ENCODE results near the gene SERF2. TPM values are rescaled to one million over a fixed set of nuclear protein-coding genes. Genes with fewer than 3 reads are reported as not detected.

SERF2 gene
- total RNA-seq, 1 donor from 2014 or later: 564 TPM

DNA sequence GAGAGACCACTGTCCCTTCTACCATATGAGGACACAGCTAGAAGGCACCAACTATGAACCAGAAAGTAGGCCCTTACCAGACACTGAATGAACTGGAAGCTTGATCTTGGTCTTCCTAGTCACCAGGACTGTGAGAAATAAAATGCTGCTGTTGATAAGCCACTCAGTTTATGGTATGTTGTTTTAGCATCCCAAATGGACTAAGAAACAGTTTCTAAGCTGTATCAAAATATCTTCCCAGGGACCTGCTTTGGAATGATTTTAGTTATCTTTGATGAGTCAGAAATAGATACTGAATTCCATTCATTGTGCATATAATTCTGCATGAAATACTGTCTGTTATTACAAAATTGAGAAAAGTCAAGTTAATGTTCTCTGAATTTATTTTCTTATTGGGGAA lies 53.3 kb downstream of the SERF2 start:
- Histone ChIP-seq H3K4me3 (no peak overlapping the region), H3K27ac (no peak overlapping the region), H3K4me1 (no peaks in the 10 kb centered on the region), H3K36me3 (no peaks in the 10 kb centered on the region), H3K9me3 (no peaks in the 10 kb centered on the region), H3K27me3 (no peaks in the 10 kb centered on the region)
- intact Hi-C loops (cut with DNase I): no loop called here
- TF ChIP-seq POLR2A (IDR thresholded peaks at IDR 0.05) (no peak), POLR2AphosphoS5 (IDR thresholded peaks at IDR 0.05; ENCODE audit: insufficient read depth in 1 of 2, low read depth in 1 of 2) (no peak)
- TF ChIP-seq, protein P1, sequence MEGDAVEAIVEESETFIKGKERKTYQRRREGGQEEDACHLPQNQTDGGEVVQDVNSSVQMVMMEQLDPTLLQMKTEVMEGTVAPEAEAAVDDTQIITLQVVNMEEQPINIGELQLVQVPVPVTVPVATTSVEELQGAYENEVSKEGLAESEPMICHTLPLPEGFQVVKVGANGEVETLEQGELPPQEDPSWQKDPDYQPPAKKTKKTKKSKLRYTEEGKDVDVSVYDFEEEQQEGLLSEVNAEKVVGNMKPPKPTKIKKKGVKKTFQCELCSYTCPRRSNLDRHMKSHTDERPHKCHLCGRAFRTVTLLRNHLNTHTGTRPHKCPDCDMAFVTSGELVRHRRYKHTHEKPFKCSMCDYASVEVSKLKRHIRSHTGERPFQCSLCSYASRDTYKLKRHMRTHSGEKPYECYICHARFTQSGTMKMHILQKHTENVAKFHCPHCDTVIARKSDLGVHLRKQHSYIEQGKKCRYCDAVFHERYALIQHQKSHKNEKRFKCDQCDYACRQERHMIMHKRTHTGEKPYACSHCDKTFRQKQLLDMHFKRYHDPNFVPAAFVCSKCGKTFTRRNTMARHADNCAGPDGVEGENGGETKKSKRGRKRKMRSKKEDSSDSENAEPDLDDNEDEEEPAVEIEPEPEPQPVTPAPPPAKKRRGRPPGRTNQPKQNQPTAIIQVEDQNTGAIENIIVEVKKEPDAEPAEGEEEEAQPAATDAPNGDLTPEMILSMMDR (IDR thresholded peaks at IDR 0.05): no peak
- no peak for DNase-seq (ENCODE audit: extremely low spot score in 2 of 2)

MicroRNAs encoded within 50 kb of the gene (microRNA counts, 767-probe panel; counts per million panel counts)
- microRNA hsa-miR-1282: 238 to 261 counts per million in 2 donors

Small RNA genes lying within 50 kb of the gene (microRNA-seq; reads per million reads assigned to microRNA genes)
- not detected for gene MIR1282 (ENCODE audit: borderline number of aligned reads, borderline replicate concordance)

Small RNA genes lying within 50 kb of the gene (small RNA-seq; reads per million reads assigned to genes)
- not detected for gene MIR1282

Other genes with a start within 250 kb of the SERF2 start
- 46.4 TPM for gene PPIP5K1, start 202.1 kb upstream of the SERF2 start, total RNA-seq
- gene CKMT1B, start 198.3 kb upstream of the SERF2 start, total RNA-seq: 29.7 TPM
- gene STRC, start 173.5 kb upstream of the SERF2 start, total RNA-seq: 0.74 TPM
- 9.1 TPM for gene CATSPER2, start 143.5 kb upstream of the SERF2 start, total RNA-seq
- gene CKMT1A, start 98.5 kb upstream of the SERF2 start, total RNA-seq: 37.6 TPM
- 93.8 TPM for gene PDIA3, start 45.9 kb upstream of the SERF2 start, total RNA-seq
- gene ELL3, start 15.4 kb upstream of the SERF2 start, total RNA-seq: 15.0 TPM
- not detected for gene SERINC4, start 7.9 kb downstream of the SERF2 start, total RNA-seq
- gene HYPK, start 8.3 kb downstream of the SERF2 start, total RNA-seq: 44.9 TPM
- 13.5 TPM for gene MFAP1, start 32.4 kb downstream of the SERF2 start, total RNA-seq
- gene WDR76, start 34.7 kb downstream of the SERF2 start, total RNA-seq: 3.4 TPM

Data from vagina (tissue), 2 donors.